Caco-2 (cell line): ENCODE results near the gene MYO18A. TPM values are rescaled to one million over a fixed set of nuclear protein-coding genes. Genes with fewer than 3 reads are reported as not detected.

Experiments
- BruUV-seq: library from RNA; stranded (reverse); fragments of 400-500 nt; replicated peaks from 2 replicates; lab custom pipeline; 2021; lab: Mats Ljungman, UMichigan
- CTCF ChIA-PET: fragments of 300-600 bp; sonication (Branson Sonifier 250); formaldehyde crosslinking; loops from one replicate; lab custom pipeline; 2022; ENCODE audit warnings: antibody characterized with exemption; lab: Charles Lee
- POLR2A ChIA-PET: fragments of 300-600 bp; sonication (Branson Sonifier 250); formaldehyde crosslinking; loops from one replicate; lab custom pipeline; 2022; ENCODE audit warnings: antibody characterized with exemption; lab: Charles Lee
- DNase-seq, 2 experiments: peaks; one replicate each; pipeline versions ENCODE4 v3.0.0 to v3.0.0-alpha.2; 2020 to 2022
- H3K27me3 ChIP-seq: replicated peaks from 2 replicates; pipeline ENCODE4 v1.6.0; 2011; ENCODE audit warnings: low read length; ENCODE audit not compliant: control insufficient read depth, insufficient read depth
- H3K36me3 ChIP-seq: 2 replicates; pipeline ENCODE4 v1.5.1; 2011; ENCODE audit warnings: low read length; ENCODE audit not compliant: control insufficient read depth, insufficient read depth
- H3K4me1 ChIP-seq: fragments of 250-450 bp; sonication (Bioruptor Pico); 2 replicates; pipeline ENCODE4 v1.5.1; 2020; ENCODE audit warnings: mild to moderate bottlenecking
- H3K4me3 ChIP-seq: 2 replicates; pipeline ENCODE4 v1.5.1; 2011; ENCODE audit warnings: low read depth, mild to moderate bottlenecking, control low read depth, low read length
- H3K9me3 ChIP-seq: fragments of 250-450 bp; sonication (Bioruptor Pico); 2 replicates; pipeline ENCODE4 v1.5.1; 2020; ENCODE audit warnings: mild to moderate bottlenecking, moderate library complexity
- H3K27ac Mint-ChIP-seq: one replicate; pipeline ENCODE4 v1.8.0; 2022; ENCODE audit warnings: mixed read lengths; ENCODE audit not compliant: unreplicated experiment
- H3K27me3 Mint-ChIP-seq: one replicate; pipeline ENCODE4 v1.8.0; 2022; ENCODE audit warnings: mixed read lengths; ENCODE audit not compliant: insufficient read depth, unreplicated experiment
- H3K36me3 Mint-ChIP-seq: one replicate; pipeline ENCODE4 v1.8.0; 2022; ENCODE audit warnings: mild to moderate bottlenecking, mixed read lengths; ENCODE audit not compliant: insufficient read depth, unreplicated experiment
- H3K4me1 Mint-ChIP-seq: one replicate; pipeline ENCODE4 v1.8.0; 2022; ENCODE audit warnings: low read depth, mixed read lengths; ENCODE audit not compliant: unreplicated experiment
- H3K4me3 Mint-ChIP-seq: one replicate; pipeline ENCODE4 v1.8.0; 2022; ENCODE audit warnings: mild to moderate bottlenecking, moderate library complexity, mixed read lengths; ENCODE audit not compliant: unreplicated experiment
- H3K9me3 Mint-ChIP-seq: one replicate; pipeline ENCODE4 v1.8.0; 2022; ENCODE audit warnings: mixed read lengths; ENCODE audit not compliant: unreplicated experiment
- CTCF ChIP-seq, 2 experiments: fragments of 200-600 bp in 1 of 2; IDR thresholded peaks; 1 replicate in 1 of 2; 2 replicates in 1 of 2; pipeline versions ENCODE4 v1.5.1 to v1.8.0; 2011 to 2022; ENCODE audit warnings: antibody characterized with exemption in 1 of 2, control low read depth in 1 of 2, inconsistent platforms in 1 of 2, low read depth in 1 of 2, low read length in 1 of 2, mild to moderate bottlenecking in 1 of 2, moderate library complexity in 1 of 2; ENCODE audit not compliant: insufficient read depth in 1 of 2, severe bottlenecking in 1 of 2, unreplicated experiment in 1 of 2
- intact Hi-C: fragments of 100-400 bp; cut with micrococcal nuclease; formaldehyde crosslinking; loops from one replicate; pipeline ENCODE4 v1.10.0; 2022; ENCODE audit not compliant: unreplicated experiment
- total RNA-seq: library from RNA; stranded (reverse); gene quantifications from 2 replicates; pipeline ENCODE4 v1.2.3, GENCODE V29; 2022

Gene MYO18A
- total RNA-seq, 1 experiment from 2014 or later = 47.1 TPM

GRCh38 chr17:29080323-29080722, 99.9 kb downstream of the MYO18A start:
- Mint-ChIP-seq H3K4me1 (no peaks in the 10 kb centered on the region), H3K27me3 (no peaks in the 10 kb centered on the region), H3K4me3 (no peak overlapping the region), H3K36me3 (peaks cover 4% of the 10 kb centered on the region), H3K27ac (no peak overlapping the region), H3K9me3 (no peaks in the 10 kb centered on the region)
- TF ChIP-seq CTCF (IDR thresholded peaks at IDR 0.05; ENCODE audit: insufficient read depth in 1 of 2, low read depth in 1 of 2, low read length in 1 of 2, severe bottlenecking in 1 of 2, unreplicated experiment in 1 of 2) = no peak
- Histone ChIP-seq H3K9me3 (no peaks in the 10 kb centered on the region), H3K27me3 (no peaks in the 10 kb centered on the region), H3K4me1 (no peaks in the 10 kb centered on the region), H3K4me3 (no peak overlapping the region), H3K36me3 (0 out of 2 replicates have a peak, but pooled peaks cover 1% of the 10 kb centered on the region)
- intact Hi-C loops = no loop called here
- ChIA-PET CTCF (no interaction called here), POLR2A (interaction anchor here (0.6 kb wide), 1 partner anchor 23 kb away, joined by 3 read pairs; no protein-coding TSS in a partner anchor)
- BruUV-seq = no TSS peak
- DNase-seq = no peak

GRCh38 chr17:29079887-29080286, 100.3 kb downstream of the MYO18A start:
- ChIA-PET CTCF (no interaction called here), POLR2A (interaction anchor here (0.6 kb wide), 1 partner anchor 24 kb away, joined by 3 read pairs; no protein-coding TSS in a partner anchor)
- BruUV-seq = no TSS peak
- intact Hi-C loops = no loop called here
- no peak for DNase-seq
- no peak for TF ChIP-seq CTCF (IDR thresholded peaks at IDR 0.05; ENCODE audit: insufficient read depth in 1 of 2, low read depth in 1 of 2, low read length in 1 of 2, severe bottlenecking in 1 of 2, unreplicated experiment in 1 of 2)
- H3K36me3 ChIP-seq = 0 out of 2 replicates have a peak, but pooled peaks cover 1% of the 10 kb centered on the region
- H3K4me3 ChIP-seq = no peak overlapping the region
- H3K9me3 Mint-ChIP-seq = no peaks in the 10 kb centered on the region
- H3K4me3 Mint-ChIP-seq = no peak overlapping the region
- H3K27me3 Mint-ChIP-seq = no peaks in the 10 kb centered on the region
- no peaks in the 10 kb centered on the region for H3K9me3 ChIP-seq
- no peak overlapping the region for H3K27ac Mint-ChIP-seq
- no peaks in the 10 kb centered on the region for H3K4me1 ChIP-seq
- no peaks in the 10 kb centered on the region for H3K4me1 Mint-ChIP-seq
- no peaks in the 10 kb centered on the region for H3K27me3 ChIP-seq
- H3K36me3 Mint-ChIP-seq = peaks cover 4% of the 10 kb centered on the region

GRCh38 chr17:29079433-29079832, 100.8 kb downstream of the MYO18A start:
- no TSS peak for BruUV-seq
- H3K9me3 Mint-ChIP-seq = no peaks in the 10 kb centered on the region
- POLR2A ChIA-PET = no interaction called here

More at GRCh38 chr17:29079433-29079832, 100.8 kb downstream of the MYO18A start:
- 0 out of 2 replicates have a peak, but pooled peaks cover 1% of the 10 kb centered on the region for H3K36me3 ChIP-seq
- Mint-ChIP-seq H3K4me3 (no peak overlapping the region), H3K4me1 (no peaks in the 10 kb centered on the region), H3K27ac (no peak overlapping the region), H3K27me3 (no peaks in the 10 kb centered on the region), H3K36me3 (peaks cover 4% of the 10 kb centered on the region)
- H3K4me3 ChIP-seq = no peak overlapping the region
- CTCF ChIA-PET = no interaction called here
- H3K9me3 ChIP-seq = no peaks in the 10 kb centered on the region
- no peaks in the 10 kb centered on the region for H3K27me3 ChIP-seq
- H3K4me1 ChIP-seq = no peaks in the 10 kb centered on the region
- intact Hi-C loops = no loop called here
- no peak for TF ChIP-seq CTCF (IDR thresholded peaks at IDR 0.05; ENCODE audit: insufficient read depth in 1 of 2, low read depth in 1 of 2, low read length in 1 of 2, severe bottlenecking in 1 of 2, unreplicated experiment in 1 of 2)
- no peak for DNase-seq
